LNCAP (cell line): Measurements from ENCODE around the gene DPP7.

ENCODE experiments used
- TF ChIP-seq, protein P1 (sequence below): fragments of 450-650 bp; IDR thresholded peaks from 2 replicates; pipeline ENCODE4 v1.5.1; 2017; ENCODE audit warnings: mild to moderate bottlenecking

Gene DPP7

DNA sequence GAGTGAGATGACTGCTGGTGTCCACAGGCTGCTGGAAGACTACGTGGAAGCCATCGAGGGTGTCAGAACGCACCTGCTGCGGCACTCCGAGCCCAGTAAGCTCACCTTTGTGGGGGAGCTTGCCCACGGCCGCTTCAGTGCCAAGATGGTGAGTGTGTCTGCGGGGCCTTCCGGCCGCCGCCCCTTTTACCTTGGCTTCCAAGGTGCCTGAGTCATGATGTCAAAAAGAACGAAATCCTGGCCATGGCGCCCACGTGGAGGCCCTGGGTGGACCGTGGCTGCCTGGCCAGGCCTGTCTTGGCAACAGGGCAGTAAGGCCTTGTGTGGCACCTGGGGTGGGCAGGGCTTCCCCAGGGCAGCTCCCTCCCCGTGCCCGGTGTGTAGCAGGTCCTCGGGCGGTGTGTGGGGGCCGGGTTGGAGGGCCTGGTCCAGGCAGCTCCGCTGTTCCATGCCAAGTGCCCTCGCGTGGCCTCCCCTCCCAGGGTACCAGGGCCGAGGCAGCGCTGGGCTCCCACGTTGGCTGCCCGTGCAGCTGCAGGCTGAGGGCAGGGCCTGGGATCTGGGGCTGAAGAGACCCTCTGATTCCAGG lies 7.8 kb downstream of the DPP7 start:
- TF ChIP-seq, protein P1, sequence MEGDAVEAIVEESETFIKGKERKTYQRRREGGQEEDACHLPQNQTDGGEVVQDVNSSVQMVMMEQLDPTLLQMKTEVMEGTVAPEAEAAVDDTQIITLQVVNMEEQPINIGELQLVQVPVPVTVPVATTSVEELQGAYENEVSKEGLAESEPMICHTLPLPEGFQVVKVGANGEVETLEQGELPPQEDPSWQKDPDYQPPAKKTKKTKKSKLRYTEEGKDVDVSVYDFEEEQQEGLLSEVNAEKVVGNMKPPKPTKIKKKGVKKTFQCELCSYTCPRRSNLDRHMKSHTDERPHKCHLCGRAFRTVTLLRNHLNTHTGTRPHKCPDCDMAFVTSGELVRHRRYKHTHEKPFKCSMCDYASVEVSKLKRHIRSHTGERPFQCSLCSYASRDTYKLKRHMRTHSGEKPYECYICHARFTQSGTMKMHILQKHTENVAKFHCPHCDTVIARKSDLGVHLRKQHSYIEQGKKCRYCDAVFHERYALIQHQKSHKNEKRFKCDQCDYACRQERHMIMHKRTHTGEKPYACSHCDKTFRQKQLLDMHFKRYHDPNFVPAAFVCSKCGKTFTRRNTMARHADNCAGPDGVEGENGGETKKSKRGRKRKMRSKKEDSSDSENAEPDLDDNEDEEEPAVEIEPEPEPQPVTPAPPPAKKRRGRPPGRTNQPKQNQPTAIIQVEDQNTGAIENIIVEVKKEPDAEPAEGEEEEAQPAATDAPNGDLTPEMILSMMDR = no peak

DNA sequence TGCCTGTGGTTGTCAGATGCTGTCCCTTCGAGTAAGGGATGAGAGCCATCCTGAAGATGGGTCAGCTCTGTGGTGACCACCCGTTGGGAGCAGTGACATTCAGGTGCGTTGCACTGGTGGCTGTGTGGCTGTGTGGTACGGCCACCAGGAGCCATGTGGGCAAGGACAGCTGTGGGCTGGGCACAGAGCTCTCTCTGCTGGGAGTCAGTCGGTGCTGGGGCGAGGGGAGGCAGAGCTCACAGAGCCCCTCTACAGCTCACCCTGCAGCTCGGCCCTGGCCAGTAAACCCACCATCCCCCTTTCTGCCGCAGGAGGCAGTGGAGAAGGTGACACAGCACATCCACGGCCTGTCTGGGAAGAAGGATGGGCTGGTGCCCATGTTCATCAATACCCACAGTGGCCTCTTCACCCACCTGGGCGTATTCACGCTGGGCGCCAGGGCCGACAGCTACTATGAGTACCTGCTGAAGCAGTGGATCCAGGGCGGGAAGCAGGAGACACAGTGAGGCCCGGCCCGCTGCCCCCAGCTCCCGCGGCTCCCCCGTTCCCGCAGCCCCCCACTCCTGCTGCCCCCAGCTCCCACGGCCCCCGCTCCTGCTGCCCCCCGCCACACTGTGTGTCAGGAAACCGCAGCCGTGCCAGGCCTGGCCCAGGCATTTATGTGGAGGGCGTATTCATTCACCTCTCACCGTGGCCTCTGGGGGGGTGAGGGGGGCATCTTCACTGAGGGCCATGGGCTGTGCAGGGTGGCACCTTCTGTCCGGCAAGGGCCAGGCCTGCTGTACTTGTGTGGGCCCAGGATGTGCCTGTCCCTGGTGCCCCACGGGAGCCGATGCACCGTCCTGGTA lies 8.5 kb downstream of the DPP7 start:
- TF ChIP-seq, protein P1 = no peak

DNA sequence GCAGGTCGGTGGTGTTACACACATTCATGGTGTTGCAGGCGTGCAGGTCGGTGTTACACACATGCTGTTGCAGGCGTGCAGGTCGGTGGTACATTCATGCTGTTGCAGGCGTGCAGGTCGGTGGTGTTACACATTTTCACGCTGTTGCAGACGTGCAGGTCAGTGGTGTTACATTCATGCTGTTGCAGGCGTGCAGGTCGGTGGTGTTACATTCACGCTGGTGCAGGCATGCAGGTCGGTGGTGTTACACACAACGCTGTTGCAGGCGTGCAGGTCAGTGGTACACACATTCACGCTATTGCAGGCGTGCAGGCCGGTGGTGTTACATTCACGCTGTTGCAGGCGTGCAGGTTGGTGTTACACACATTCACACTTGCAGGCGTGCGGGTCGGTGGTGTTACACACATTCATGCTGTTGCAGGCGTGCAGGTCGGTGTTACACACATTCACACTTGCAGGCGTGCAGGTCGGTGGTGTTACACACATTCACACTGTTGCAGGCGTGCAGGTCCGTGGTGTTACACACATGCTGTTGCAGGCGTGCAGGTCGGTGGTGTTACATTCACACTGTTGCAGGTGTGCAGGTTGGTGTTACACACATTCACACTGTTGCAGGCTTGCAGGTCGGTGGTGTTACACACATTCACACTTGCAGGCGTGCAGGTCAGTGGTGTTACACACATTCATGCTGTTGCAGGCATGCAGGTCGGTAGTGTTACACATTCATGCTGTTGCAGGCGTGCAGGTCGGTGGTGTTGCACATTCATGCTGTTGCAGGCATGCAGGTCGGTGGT lies 11.1 kb downstream of the DPP7 start:
- TF ChIP-seq, protein P1 = no peak

DNA sequence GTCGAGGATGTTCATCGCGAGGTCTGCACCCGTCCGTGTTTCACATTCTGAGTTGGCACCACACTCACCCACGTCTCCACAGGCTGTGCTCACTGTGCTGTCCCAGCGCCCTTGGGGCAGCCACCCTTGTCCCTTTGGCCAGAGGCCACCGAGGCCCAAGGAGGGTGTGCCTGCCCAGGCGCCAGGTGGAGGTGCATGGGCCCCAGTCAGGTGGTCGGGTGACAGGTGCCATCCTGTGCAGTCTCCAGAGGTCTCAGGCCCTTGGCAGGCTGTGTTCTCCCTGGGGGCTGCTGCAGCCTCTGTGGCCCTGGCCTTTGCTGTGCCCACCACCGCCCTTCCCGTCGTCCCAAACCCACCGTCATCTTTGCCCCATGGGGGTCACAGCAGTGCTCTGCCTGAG lies 15.3 kb downstream of the DPP7 start:
- TF ChIP-seq, protein P1 = no peak

DNA sequence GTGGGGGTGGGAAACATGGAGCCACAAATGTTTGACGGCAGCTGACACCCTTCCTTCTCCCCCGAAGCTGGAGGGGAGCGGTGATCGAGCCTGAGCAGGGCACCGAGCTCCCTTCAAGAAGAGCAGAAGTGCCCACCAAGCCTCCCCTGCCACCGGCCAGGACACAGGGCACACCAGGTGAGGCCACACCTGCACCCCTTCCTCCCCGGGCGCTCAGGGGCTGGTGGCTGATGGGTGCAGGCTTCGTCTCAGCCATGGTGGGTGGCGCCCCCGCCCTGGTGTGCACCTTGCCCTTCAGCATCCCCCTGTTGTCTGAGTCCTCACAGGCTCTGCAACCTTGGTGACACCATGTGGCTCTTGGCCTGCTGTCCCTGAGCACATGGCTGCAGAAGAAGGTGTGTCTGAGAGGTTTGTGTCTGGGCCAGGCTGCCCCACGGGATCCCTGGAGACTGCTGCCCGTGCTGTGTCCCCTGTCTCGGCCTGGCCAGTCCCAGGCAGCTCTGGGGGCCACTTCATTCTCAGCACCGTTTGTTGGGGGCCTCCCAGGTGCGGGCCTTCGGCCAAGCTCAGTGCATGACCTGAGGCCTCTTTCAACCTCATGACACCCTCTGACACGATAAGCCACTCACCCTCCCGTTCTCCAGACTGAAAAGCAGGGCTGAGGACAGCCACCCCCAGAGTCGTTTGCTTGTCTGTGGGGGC lies 16.6 kb downstream of the DPP7 start:
- TF ChIP-seq, protein P1 = no peak

DNA sequence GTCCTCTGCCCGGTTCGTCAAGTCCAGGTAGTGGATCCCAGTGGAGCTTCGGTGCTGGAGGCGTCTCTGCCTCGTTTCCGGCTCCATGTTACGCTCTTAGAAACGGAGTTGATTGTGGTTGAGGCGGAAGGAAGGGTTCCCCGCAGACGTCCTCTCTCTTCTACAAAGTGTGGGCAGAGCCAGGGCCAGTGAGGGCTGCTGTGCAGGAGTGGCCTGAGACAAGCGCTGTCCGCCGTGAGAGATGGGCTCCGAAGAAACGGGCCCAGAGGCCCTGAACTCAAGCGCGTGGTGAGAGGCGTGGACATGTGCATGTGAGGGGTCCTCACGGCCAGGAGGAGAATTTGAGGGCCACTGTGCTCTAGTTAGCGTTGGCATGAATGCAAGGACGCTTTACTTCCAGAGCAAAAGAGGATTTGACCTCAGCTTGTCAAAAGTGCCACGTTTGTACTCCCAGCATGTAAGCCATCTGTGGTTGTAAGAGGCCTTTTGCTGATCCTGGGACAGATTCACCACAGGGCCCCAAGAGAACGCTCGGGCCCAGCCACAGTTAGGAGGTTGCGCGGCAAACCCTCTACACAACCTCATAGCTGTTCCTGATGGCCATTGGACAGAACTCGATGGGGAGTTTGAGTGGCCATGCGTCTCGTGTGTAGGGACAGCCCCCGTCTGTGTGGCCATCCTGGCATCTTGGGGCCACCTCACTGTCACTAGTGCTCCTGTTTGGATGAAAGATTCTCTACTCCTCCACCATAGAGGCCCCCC lies 17.6 kb downstream of the DPP7 start:
- TF ChIP-seq, protein P1 = no peak
